K562 (cell line): ENCODE data around the gene RHBDL3. TPM values are rescaled to one million over a fixed set of nuclear protein-coding genes. Genes with fewer than 3 reads are reported as not detected.
A peak's percentile ranks its signal among the peaks of the same experiment; 100 is the strongest.

Experiments used
- FOXK1 ChIP-seq: sonication (generic); formaldehyde crosslinking; IDR thresholded peaks from 2 replicates; pipeline ENCODE4 v1.8.0; 2022; ENCODE audit warnings: missing genetic modification reagents, mild to moderate bottlenecking, borderline replicate concordance
- NR2F6 ChIP-seq: fragments of 450-650 bp; formaldehyde crosslinking; IDR thresholded peaks from 2 replicates; pipeline ENCODE4 v1.4.0; 2020; ENCODE audit warnings: mild to moderate bottlenecking
- RAD21 ChIP-seq, 2 experiments: fragments of 250-450 bp in 1 of 2; fragments of 450-650 bp in 1 of 2; sonication (Bioruptor Pico) in 1 of 2; formaldehyde crosslinking in 1 of 2; IDR thresholded peaks in 1 of 2; conservative IDR thresholded peaks in 1 of 2; 2 replicates each; pipeline versions ENCODE4 v1.4.0 to v1.8.0; 2020 to 2022; ENCODE audit warnings: mild to moderate bottlenecking in 2 of 2, moderate library complexity in 1 of 2
- XRCC4 ChIP-seq: IDR thresholded peaks from one replicate; pipeline ENCODE4 v1.6.1; 2011; ENCODE audit not compliant: insufficient read depth, insufficient read length; ENCODE audit errors: extremely low read depth
- ZBTB2 ChIP-seq: fragments of 450-650 bp; IDR thresholded peaks from 2 replicates; pipeline ENCODE4 v1.6.1; 2016; ENCODE audit warnings: antibody characterized with exemption
- ZNF134 ChIP-seq: fragments of 250-450 bp; sonication (Bioruptor Pico); conservative IDR thresholded peaks from 2 replicates; pipeline ENCODE4 v1.4.0; 2020
- ZNF407 ChIP-seq: fragments of 450-650 bp; IDR thresholded peaks from 2 replicates; pipeline ENCODE4 v1.6.1; 2016; ENCODE audit warnings: low read depth
- ZNF609 ChIP-seq: sonication (generic); formaldehyde crosslinking; IDR thresholded peaks from 2 replicates; pipeline ENCODE4 v1.8.1; 2023; ENCODE audit warnings: missing genetic modification reagents, mild to moderate bottlenecking, borderline replicate concordance
- ZNF766 ChIP-seq: fragments of 200-800 bp; sonication (Bioruptor generic); conservative IDR thresholded peaks from 2 replicates; pipeline ENCODE4 v1.6.1; 2016; ENCODE audit warnings: missing genetic modification characterization, missing compliant biosample characterization
- ZZZ3 ChIP-seq: fragments of 450-650 bp; IDR thresholded peaks from 2 replicates; pipeline ENCODE4 v1.6.1; 2016; ENCODE audit warnings: antibody characterized with exemption, mild to moderate bottlenecking, moderate library complexity
- polyA plus RNA-seq, 8 experiments: library from polyadenylated mRNA; depleted of rRNA in 4 of 8; stranded (reverse) in 5 of 8; unstranded in 3 of 8; fragments of >200 nt; fragmentation: Nextera tagmentation in 2 of 8; fragmentation: Illumina TruSeq in 1 of 8; extraction: Ambion mirVana in 2 of 8; extraction: Trizol in 1 of 8; gene quantifications; 2 replicates each; pipeline versions ENCODE4 v1.2.1 to v1.2.3, GENCODE V29; 2011 to 2014; ENCODE audit warnings: inconsistent platforms in 1 of 8, missing spikeins in 1 of 8
- total RNA-seq, 7 experiments: library from RNA; depleted of rRNA in 6 of 7; stranded (reverse); fragments of >200 nt in 6 of 7; fragmentation: Illumina TruSeq in 2 of 7; extraction: Trizol in 2 of 7; gene quantifications; 2 replicates each; pipeline versions ENCODE4 v1.2.1 to v1.2.3, GENCODE V29; 2011 to 2021; ENCODE audit warnings: low replicate concordance in 1 of 7
- TF ChIP-seq, protein P1 (sequence below): fragments of 450-650 bp; formaldehyde crosslinking; IDR thresholded peaks from 2 replicates; pipeline ENCODE4 v1.4.0; 2020; ENCODE audit warnings: mild to moderate bottlenecking, moderate library complexity

RHBDL3 gene
- total and polyA plus RNA-seq, 9 of the 15 experiments (the other 6 are each of a cell fraction or from before 2014, with no cell fraction given) = 0.06 to 0.31 (median 0.09) TPM; not detected in 4

GRCh38 chr17:32253117-32253611, 12.5 kb upstream of the RHBDL3 start (continued):
- TF ChIP-seq ZBTB2 (no peak), RAD21 (CRISPR knock-in tag; conservative IDR thresholded peaks at IDR 0.05 in 1 of 2, IDR thresholded peaks at IDR 0.05 in 1 of 2) (peak; percentile 87 to 97), ZNF609 (CRISPR knock-in tag) (no peak), ZZZ3 (no peak), XRCC4 (no peak), ZNF407 (no peak), ZNF766 (CRISPR knock-in tag) (no peak), FOXK1 (CRISPR knock-in tag) (no peak), NR2F6 (no peak), ZNF134 (CRISPR knock-in tag) (no peak)
- TF ChIP-seq, protein P1, sequence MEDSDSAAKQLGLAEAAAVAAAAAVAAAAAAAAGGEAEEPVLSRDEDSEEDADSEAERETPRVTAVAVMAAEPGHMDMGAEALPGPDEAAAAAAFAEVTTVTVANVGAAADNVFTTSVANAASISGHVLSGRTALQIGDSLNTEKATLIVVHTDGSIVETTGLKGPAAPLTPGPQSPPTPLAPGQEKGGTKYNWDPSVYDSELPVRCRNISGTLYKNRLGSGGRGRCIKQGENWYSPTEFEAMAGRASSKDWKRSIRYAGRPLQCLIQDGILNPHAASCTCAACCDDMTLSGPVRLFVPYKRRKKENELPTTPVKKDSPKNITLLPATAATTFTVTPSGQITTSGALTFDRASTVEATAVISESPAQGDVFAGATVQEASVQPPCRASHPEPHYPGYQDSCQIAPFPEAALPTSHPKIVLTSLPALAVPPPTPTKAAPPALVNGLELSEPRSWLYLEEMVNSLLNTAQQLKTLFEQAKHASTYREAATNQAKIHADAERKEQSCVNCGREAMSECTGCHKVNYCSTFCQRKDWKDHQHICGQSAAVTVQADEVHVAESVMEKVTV (CRISPR knock-in tag) = peak; percentile 65; the same call in 1 of the 2 replicates
